Measurements from ENCODE around the gene ETFBKMT.
A peak's percentile ranks its signal among the peaks of the same experiment; 100 is the strongest.

ETFBKMT gene

GRCh38 chr12:31659087-31659942 lies at the start of gene ETFBKMT:
ETFBKMT (plus strand) TSS chr12:31659688; CDS start chr12:31661954, 2,266 bp downstream.
- Histone ChIP-seq H3K9ac (peak within 1 kb of the TSS; percentile 80), H3K27me3 (no peaks in the 10 kb centered on the region), H3K4me1 (peaks cover 13% of the 10 kb centered on the region), H3K9me3 (no peaks in the 10 kb centered on the region), H3K4me3 (peak within 1 kb of the TSS; percentile 68), H3K36me3 (no peaks in the 10 kb centered on the region), H3K27ac (peak within 1 kb of the TSS; percentile 80), H3K4me2 (peak within 1 kb of the TSS; percentile 77), H4K20me1 (no peaks in the 10 kb centered on the region)
- TF ChIP-seq Cebpa-rat (IDR thresholded peaks at IDR 0.05) = no peak

- H3K4me3 ChIP-seq = no peak overlapping the region
- no peaks in the 10 kb centered on the region for H4K20me1 ChIP-seq
- no peaks in the 10 kb centered on the region for H3K4me1 ChIP-seq
- H3K36me3 ChIP-seq = no peaks in the 10 kb centered on the region
- no peaks in the 10 kb centered on the region for H3K27me3 ChIP-seq
- TF ChIP-seq Cebpa-rat (IDR thresholded peaks at IDR 0.05) = no peak
- H3K9ac ChIP-seq = no peak overlapping the region
- no peak overlapping the region for H3K27ac ChIP-seq
- peaks cover 29% of the 10 kb centered on the region for H3K9me3 ChIP-seq
- H3K4me2 ChIP-seq = no peak overlapping the region
Measured at GRCh38 chr12:31612819-31613218, 46.7 kb upstream of the ETFBKMT start.

- no peaks in the 10 kb centered on the region for H3K27me3 ChIP-seq
- H3K4me3 ChIP-seq = no peak overlapping the region
- no peaks in the 10 kb centered on the region for H3K4me1 ChIP-seq
- no peaks in the 10 kb centered on the region for H4K20me1 ChIP-seq
- no peaks in the 10 kb centered on the region for H3K36me3 ChIP-seq
- H3K4me2 ChIP-seq = no peak overlapping the region
- TF ChIP-seq Cebpa-rat (IDR thresholded peaks at IDR 0.05) = no peak
- H3K27ac ChIP-seq = no peak overlapping the region
- H3K9me3 ChIP-seq = no peaks in the 10 kb centered on the region
- no peak overlapping the region for H3K9ac ChIP-seq
Measured at GRCh38 chr12:31618228-31619025, 41.1 kb upstream of the ETFBKMT start.

- H3K9ac ChIP-seq = no peak overlapping the region
- no peaks in the 10 kb centered on the region for H3K27me3 ChIP-seq
- H3K36me3 ChIP-seq = no peaks in the 10 kb centered on the region
- H4K20me1 ChIP-seq = no peaks in the 10 kb centered on the region
- H3K27ac ChIP-seq = no peak overlapping the region
- H3K9me3 ChIP-seq = no peaks in the 10 kb centered on the region; the same call in 1 of the 2 replicates
- no peak for TF ChIP-seq Cebpa-rat (IDR thresholded peaks at IDR 0.05)
- no peak overlapping the region for H3K4me3 ChIP-seq
- H3K4me1 ChIP-seq = no peaks in the 10 kb centered on the region
- no peak overlapping the region for H3K4me2 ChIP-seq
Measured at GRCh38 chr12:31620311-31620710, 39.2 kb upstream of the ETFBKMT start.

GRCh38 chr12:31622038-31622437 lies 37.5 kb upstream of the ETFBKMT start:
- no peak for TF ChIP-seq Cebpa-rat (IDR thresholded peaks at IDR 0.05)
- peaks cover 4% of the 10 kb centered on the region for H3K9me3 ChIP-seq
- no peak overlapping the region for H3K4me3 ChIP-seq
- no peaks in the 10 kb centered on the region for H3K36me3 ChIP-seq
- H3K27me3 ChIP-seq = no peaks in the 10 kb centered on the region
- no peak overlapping the region for H3K4me2 ChIP-seq
- no peaks in the 10 kb centered on the region for H4K20me1 ChIP-seq
- H3K9ac ChIP-seq = no peak overlapping the region
- H3K4me1 ChIP-seq = no peaks in the 10 kb centered on the region
- H3K27ac ChIP-seq = no peak overlapping the region

- no peak for TF ChIP-seq Cebpa-rat (IDR thresholded peaks at IDR 0.05)
- peaks cover 4% of the 10 kb centered on the region for H3K9me3 ChIP-seq
- no peak overlapping the region for H3K4me2 ChIP-seq
- H3K9ac ChIP-seq = no peak overlapping the region
- no peaks in the 10 kb centered on the region for H3K27me3 ChIP-seq
- H3K4me1 ChIP-seq = no peaks in the 10 kb centered on the region
- H3K36me3 ChIP-seq = no peaks in the 10 kb centered on the region
- H4K20me1 ChIP-seq = no peaks in the 10 kb centered on the region
- no peak overlapping the region for H3K4me3 ChIP-seq
- H3K27ac ChIP-seq = no peak overlapping the region
Measured at GRCh38 chr12:31626270-31626995, 33.1 kb upstream of the ETFBKMT start.

GRCh38 chr12:31627456-31628054 lies 31.9 kb upstream of the ETFBKMT start:
- Histone ChIP-seq H3K4me3 (no peak overlapping the region), H4K20me1 (no peaks in the 10 kb centered on the region), H3K9me3 (peaks cover 4% of the 10 kb centered on the region), H3K36me3 (no peaks in the 10 kb centered on the region), H3K4me2 (no peak overlapping the region), H3K9ac (no peak overlapping the region), H3K4me1 (no peaks in the 10 kb centered on the region), H3K27me3 (no peaks in the 10 kb centered on the region), H3K27ac (no peak overlapping the region)
- TF ChIP-seq Cebpa-rat (IDR thresholded peaks at IDR 0.05) = no peak

- Histone ChIP-seq H3K9ac (no peak overlapping the region), H3K27me3 (no peaks in the 10 kb centered on the region), H3K27ac (no peak overlapping the region), H3K36me3 (no peaks in the 10 kb centered on the region), H3K4me2 (no peak overlapping the region), H3K9me3 (peaks cover 4% of the 10 kb centered on the region), H3K4me3 (no peak overlapping the region), H4K20me1 (no peaks in the 10 kb centered on the region), H3K4me1 (no peaks in the 10 kb centered on the region)
- no peak for TF ChIP-seq Cebpa-rat (IDR thresholded peaks at IDR 0.05)
Measured at GRCh38 chr12:31629756-31630732, 29.4 kb upstream of the ETFBKMT start.
